CD4-positive, alpha-beta T cell treated with Interferon gamma for 1 hour (primary cell): ENCODE results near the gene INO80C.
"Not testable (repeated sequence)": the region's sequence is repeated elsewhere in the genome, so short reads cannot be mapped to it uniquely, and the experiment has no call there.

Source experiments
- DNase-seq: peaks from one replicate; pipeline ENCODE4 v3.0.0-alpha.2; 2020

The INO80C gene

GRCh38 chr18:35457140-35457704 lies 40.5 kb downstream of the INO80C start:
- DNase-seq = no peak

- no peak for DNase-seq
These were observed 41.6 kb downstream of the INO80C start for GRCh38 chr18:35455926-35456763.

GRCh38 chr18:35454803-35455202 lies 43.0 kb downstream of the INO80C start:
- no peak for DNase-seq

GRCh38 chr18:35453065-35453464 lies 44.7 kb downstream of the INO80C start:
- not testable (repeated sequence) for DNase-seq

GRCh38 chr18:35451916-35452315 lies 45.8 kb downstream of the INO80C start:
- no peak for DNase-seq

- no peak for DNase-seq
These were observed 46.7 kb downstream of the INO80C start for GRCh38 chr18:35451032-35451431.

GRCh38 chr18:35444636-35445035 lies 53.1 kb downstream of the INO80C start:
- DNase-seq = no peak

- no peak for DNase-seq
These were observed 53.9 kb downstream of the INO80C start for GRCh38 chr18:35443847-35444246.

- no peak for DNase-seq
These were observed 54.3 kb downstream of the INO80C start for GRCh38 chr18:35443434-35443833.

GRCh38 chr18:35442701-35443100 lies 55.1 kb downstream of the INO80C start:
- DNase-seq = no peak

GRCh38 chr18:35441857-35442595 lies 55.7 kb downstream of the INO80C start:
- DNase-seq = no peak

- DNase-seq = no peak
These were observed 59.1 kb downstream of the INO80C start for GRCh38 chr18:35438480-35439234.

GRCh38 chr18:35437836-35438235 lies 59.9 kb downstream of the INO80C start:
- DNase-seq = no peak

- no peak for DNase-seq
These were observed 61.6 kb downstream of the INO80C start for GRCh38 chr18:35436076-35436649.

- DNase-seq = no peak
These were observed 62.4 kb downstream of the INO80C start for GRCh38 chr18:35435401-35435800.

- DNase-seq = no peak
These were observed 65.2 kb downstream of the INO80C start for GRCh38 chr18:35432565-35433001.

- DNase-seq = no peak
These were observed 66.4 kb downstream of the INO80C start for GRCh38 chr18:35431374-35431741.

GRCh38 chr18:35430721-35431373 lies 66.9 kb downstream of the INO80C start:
- DNase-seq = no peak

GRCh38 chr18:35426786-35427185 lies 71.0 kb downstream of the INO80C start:
- DNase-seq = no peak

- no peak for DNase-seq
These were observed 73.4 kb downstream of the INO80C start for GRCh38 chr18:35424356-35424755.

GRCh38 chr18:35422237-35422636 lies 75.5 kb downstream of the INO80C start:
- no peak for DNase-seq

- DNase-seq = no peak
These were observed 79.2 kb downstream of the INO80C start for GRCh38 chr18:35418610-35419009.
